H1 (cell line): ENCODE measurements around the gene SIGLEC15. TPM values are rescaled to one million over a fixed set of nuclear protein-coding genes. Genes with fewer than 3 reads are reported as not detected.

ENCODE experiments used
- CEBPB ChIP-seq: IDR thresholded peaks from 2 replicates; pipeline ENCODE4 v1.6.1; 2012; ENCODE audit warnings: low read depth, low read length
- JUND ChIP-seq: IDR thresholded peaks from 2 replicates; pipeline ENCODE4 v1.6.1; 2011; ENCODE audit warnings: mild to moderate bottlenecking, improper control_type of control experiment, low read length
- SP1 ChIP-seq: IDR thresholded peaks from 2 replicates; pipeline ENCODE4 v1.6.1; 2011; ENCODE audit warnings: low read depth, low read length
- ZNF274 ChIP-seq: IDR thresholded peaks from 2 replicates; pipeline ENCODE4 v1.7.0; 2012; ENCODE audit warnings: low read length, borderline replicate concordance; ENCODE audit errors: extremely low read depth
- polyA plus RNA-seq, 7 experiments: library from polyadenylated mRNA; depleted of rRNA in 3 of 7; stranded (reverse) in 5 of 7; unstranded in 2 of 7; fragments of >200 nt in 5 of 7; fragments of 200-250 nt in 2 of 7; gene quantifications; 1 replicate in 5 of 7; 2 replicates in 1 of 7; 4 replicates in 1 of 7; pipeline versions ENCODE4 v1.2.1 to v1.2.3, GENCODE V29; 2011 to 2013; ENCODE audit warnings: missing spikeins in 2 of 7, mixed read lengths in 2 of 7
- total RNA-seq: library from RNA; stranded (reverse); fragmentation: NEBNext Ultra II Directional; extraction: Animal tissue kit (Norgen Biotek cat#: 25700); gene quantifications from 2 replicates; pipeline ENCODE4 v1.2.1, GENCODE V29; 2021
- TF ChIP-seq, protein P1 (sequence below): fragments of 300-600 bp; sonication (generic); IDR thresholded peaks from 2 replicates; pipeline ENCODE4 v1.7.1; 2012; ENCODE audit warnings: low read length, moderate library complexity, mild to moderate bottlenecking, inconsistent platforms; ENCODE audit not compliant: insufficient replicate concordance

SIGLEC15 gene
- total and polyA plus RNA-seq, 2 of the 8 experiments (the other 6 are each of a cell fraction or from before 2014, with no cell fraction given), result 0.20 to 0.37 TPM

DNA sequence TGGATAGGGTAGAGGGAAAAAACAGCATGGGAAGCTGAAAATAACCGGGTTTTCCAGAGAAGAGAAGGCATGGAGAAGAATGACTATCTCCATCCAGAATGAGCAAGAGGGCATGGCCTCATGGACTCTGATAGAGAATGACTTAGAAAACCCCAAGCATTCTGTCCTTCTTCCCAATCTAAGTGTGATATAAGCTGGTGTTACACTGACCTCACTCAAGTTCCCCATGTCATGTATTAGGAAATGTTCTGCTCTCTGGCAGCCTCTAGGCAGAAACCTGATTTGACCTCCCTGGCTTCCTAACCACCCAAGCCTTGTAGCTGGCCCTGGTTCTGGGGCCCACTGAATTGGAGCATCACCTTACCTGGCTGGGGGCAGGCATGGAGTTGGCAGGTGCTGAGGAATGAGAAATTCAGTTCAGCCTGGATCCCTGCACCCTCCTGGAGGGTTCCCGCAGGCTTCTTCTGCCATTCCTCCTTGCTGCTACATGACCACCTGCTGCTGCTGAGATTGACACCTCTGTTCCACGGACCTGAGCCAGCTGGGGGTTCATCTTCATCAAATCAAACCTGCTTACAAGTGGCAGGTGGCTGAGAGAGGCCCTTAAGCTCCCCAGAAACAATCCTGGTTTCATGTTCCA lies 5.2 kb upstream of the SIGLEC15 start (continued):
- TF ChIP-seq JUND, result no peak
- TF ChIP-seq CEBPB, result no peak
- no peak for TF ChIP-seq ZNF274
- TF ChIP-seq, protein P1, sequence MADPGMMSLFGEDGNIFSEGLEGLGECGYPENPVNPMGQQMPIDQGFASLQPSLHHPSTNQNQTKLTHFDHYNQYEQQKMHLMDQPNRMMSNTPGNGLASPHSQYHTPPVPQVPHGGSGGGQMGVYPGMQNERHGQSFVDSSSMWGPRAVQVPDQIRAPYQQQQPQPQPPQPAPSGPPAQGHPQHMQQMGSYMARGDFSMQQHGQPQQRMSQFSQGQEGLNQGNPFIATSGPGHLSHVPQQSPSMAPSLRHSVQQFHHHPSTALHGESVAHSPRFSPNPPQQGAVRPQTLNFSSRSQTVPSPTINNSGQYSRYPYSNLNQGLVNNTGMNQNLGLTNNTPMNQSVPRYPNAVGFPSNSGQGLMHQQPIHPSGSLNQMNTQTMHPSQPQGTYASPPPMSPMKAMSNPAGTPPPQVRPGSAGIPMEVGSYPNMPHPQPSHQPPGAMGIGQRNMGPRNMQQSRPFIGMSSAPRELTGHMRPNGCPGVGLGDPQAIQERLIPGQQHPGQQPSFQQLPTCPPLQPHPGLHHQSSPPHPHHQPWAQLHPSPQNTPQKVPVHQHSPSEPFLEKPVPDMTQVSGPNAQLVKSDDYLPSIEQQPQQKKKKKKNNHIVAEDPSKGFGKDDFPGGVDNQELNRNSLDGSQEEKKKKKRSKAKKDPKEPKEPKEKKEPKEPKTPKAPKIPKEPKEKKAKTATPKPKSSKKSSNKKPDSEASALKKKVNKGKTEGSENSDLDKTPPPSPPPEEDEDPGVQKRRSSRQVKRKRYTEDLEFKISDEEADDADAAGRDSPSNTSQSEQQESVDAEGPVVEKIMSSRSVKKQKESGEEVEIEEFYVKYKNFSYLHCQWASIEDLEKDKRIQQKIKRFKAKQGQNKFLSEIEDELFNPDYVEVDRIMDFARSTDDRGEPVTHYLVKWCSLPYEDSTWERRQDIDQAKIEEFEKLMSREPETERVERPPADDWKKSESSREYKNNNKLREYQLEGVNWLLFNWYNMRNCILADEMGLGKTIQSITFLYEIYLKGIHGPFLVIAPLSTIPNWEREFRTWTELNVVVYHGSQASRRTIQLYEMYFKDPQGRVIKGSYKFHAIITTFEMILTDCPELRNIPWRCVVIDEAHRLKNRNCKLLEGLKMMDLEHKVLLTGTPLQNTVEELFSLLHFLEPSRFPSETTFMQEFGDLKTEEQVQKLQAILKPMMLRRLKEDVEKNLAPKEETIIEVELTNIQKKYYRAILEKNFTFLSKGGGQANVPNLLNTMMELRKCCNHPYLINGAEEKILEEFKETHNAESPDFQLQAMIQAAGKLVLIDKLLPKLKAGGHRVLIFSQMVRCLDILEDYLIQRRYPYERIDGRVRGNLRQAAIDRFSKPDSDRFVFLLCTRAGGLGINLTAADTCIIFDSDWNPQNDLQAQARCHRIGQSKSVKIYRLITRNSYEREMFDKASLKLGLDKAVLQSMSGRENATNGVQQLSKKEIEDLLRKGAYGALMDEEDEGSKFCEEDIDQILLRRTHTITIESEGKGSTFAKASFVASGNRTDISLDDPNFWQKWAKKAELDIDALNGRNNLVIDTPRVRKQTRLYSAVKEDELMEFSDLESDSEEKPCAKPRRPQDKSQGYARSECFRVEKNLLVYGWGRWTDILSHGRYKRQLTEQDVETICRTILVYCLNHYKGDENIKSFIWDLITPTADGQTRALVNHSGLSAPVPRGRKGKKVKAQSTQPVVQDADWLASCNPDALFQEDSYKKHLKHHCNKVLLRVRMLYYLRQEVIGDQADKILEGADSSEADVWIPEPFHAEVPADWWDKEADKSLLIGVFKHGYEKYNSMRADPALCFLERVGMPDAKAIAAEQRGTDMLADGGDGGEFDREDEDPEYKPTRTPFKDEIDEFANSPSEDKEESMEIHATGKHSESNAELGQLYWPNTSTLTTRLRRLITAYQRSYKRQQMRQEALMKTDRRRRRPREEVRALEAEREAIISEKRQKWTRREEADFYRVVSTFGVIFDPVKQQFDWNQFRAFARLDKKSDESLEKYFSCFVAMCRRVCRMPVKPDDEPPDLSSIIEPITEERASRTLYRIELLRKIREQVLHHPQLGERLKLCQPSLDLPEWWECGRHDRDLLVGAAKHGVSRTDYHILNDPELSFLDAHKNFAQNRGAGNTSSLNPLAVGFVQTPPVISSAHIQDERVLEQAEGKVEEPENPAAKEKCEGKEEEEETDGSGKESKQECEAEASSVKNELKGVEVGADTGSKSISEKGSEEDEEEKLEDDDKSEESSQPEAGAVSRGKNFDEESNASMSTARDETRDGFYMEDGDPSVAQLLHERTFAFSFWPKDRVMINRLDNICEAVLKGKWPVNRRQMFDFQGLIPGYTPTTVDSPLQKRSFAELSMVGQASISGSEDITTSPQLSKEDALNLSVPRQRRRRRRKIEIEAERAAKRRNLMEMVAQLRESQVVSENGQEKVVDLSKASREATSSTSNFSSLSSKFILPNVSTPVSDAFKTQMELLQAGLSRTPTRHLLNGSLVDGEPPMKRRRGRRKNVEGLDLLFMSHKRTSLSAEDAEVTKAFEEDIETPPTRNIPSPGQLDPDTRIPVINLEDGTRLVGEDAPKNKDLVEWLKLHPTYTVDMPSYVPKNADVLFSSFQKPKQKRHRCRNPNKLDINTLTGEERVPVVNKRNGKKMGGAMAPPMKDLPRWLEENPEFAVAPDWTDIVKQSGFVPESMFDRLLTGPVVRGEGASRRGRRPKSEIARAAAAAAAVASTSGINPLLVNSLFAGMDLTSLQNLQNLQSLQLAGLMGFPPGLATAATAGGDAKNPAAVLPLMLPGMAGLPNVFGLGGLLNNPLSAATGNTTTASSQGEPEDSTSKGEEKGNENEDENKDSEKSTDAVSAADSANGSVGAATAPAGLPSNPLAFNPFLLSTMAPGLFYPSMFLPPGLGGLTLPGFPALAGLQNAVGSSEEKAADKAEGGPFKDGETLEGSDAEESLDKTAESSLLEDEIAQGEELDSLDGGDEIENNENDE, result no peak
- no peak for TF ChIP-seq SP1
